ENCODE results near the gene LTBP1.
"Not testable (repeated sequence)": the region's sequence is repeated elsewhere in the genome, so short reads cannot be mapped to it uniquely, and the experiment has no call there.

The LTBP1 gene

GRCh38 chr2:33437297-33437696 lies 490.5 kb downstream of the LTBP1 start:
- no peaks in the 10 kb centered on the region for H3K27me3 ChIP-seq (ENCODE audit: insufficient read depth, low read depth)
- H4K20me1 ChIP-seq (ENCODE audit: insufficient read depth) = no peaks in the 10 kb centered on the region
- H3K79me2 ChIP-seq (ENCODE audit: insufficient read depth, low read depth) = no peaks in the 10 kb centered on the region
- H3K4me2 ChIP-seq = no peak overlapping the region
- H2AFZ ChIP-seq (ENCODE audit: low read depth) = no peak overlapping the region
- no peaks in the 10 kb centered on the region for H3K36me3 ChIP-seq (ENCODE audit: insufficient read depth)
- no peak overlapping the region for H3K4me3 ChIP-seq (IDR thresholded peaks at IDR 0.05; ENCODE audit: insufficient read depth, low read depth, low read length)
- TF ChIP-seq, protein P1, sequence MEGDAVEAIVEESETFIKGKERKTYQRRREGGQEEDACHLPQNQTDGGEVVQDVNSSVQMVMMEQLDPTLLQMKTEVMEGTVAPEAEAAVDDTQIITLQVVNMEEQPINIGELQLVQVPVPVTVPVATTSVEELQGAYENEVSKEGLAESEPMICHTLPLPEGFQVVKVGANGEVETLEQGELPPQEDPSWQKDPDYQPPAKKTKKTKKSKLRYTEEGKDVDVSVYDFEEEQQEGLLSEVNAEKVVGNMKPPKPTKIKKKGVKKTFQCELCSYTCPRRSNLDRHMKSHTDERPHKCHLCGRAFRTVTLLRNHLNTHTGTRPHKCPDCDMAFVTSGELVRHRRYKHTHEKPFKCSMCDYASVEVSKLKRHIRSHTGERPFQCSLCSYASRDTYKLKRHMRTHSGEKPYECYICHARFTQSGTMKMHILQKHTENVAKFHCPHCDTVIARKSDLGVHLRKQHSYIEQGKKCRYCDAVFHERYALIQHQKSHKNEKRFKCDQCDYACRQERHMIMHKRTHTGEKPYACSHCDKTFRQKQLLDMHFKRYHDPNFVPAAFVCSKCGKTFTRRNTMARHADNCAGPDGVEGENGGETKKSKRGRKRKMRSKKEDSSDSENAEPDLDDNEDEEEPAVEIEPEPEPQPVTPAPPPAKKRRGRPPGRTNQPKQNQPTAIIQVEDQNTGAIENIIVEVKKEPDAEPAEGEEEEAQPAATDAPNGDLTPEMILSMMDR (conservative IDR thresholded peaks at IDR 0.05; ENCODE audit: low read depth, low read length) = no peak
- no peak overlapping the region for H3K9ac ChIP-seq
- H3K27ac ChIP-seq = no peak overlapping the region
- H3K4me1 ChIP-seq (ENCODE audit: low read depth, poor library complexity, severe bottlenecking) = peaks cover 12% of the 10 kb centered on the region

DNA sequence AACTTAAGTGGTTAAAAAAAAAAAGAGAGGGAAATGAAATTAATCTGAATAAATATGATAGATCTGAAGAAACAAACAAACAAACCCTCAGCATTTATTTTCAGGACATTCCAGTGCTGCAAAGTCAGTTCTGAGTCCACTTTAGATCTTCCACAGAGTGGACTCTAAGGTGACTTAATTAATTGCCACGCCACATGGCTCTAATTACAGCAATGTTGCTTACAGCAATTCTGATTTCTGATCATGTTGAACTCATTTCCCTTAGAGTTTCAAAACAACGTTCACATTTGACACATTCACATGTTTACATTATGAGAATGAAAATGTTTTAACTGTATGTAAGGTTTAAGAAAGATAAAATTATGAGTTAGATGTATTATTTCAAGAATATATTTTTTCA lies 491.1 kb downstream of the LTBP1 start:
- H3K9ac ChIP-seq = no peak overlapping the region
- no peak overlapping the region for H3K4me3 ChIP-seq (IDR thresholded peaks at IDR 0.05; ENCODE audit: insufficient read depth, low read depth, low read length)
- H3K4me2 ChIP-seq = no peak overlapping the region

DNA sequence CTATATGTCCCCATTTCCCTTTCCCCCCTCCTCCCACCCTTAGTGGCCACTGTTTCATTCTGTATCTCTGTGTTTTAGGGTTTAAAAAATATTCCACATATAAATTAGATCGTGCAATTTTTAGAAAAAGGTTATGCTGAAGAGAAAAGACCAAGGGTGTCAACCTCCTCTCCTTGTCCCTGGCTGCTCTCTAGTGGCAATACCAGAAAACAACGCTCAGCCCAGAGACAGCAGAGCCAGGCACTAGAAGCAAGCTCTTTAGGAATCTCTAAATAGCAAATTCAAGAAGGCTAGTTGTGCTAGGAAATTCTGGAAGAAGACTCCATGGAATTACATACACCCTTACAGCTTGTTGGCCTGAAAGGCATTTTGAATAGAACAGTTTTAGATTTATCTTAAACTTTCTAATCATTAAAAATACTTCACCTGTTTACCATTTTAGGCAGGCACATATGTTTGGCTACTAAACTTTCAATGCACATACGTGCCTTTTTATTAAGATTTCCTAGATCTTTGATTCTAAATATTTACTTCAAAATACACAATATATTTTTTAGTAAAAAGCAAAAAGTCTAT lies 494.6 kb downstream of the LTBP1 start:
- no peak overlapping the region for H2AFZ ChIP-seq (ENCODE audit: low read depth)
- no peak overlapping the region for H3K4me2 ChIP-seq
- no peaks in the 10 kb centered on the region for H4K20me1 ChIP-seq (ENCODE audit: insufficient read depth)
- H3K9ac ChIP-seq = no peak overlapping the region
- TF ChIP-seq, protein P1 (conservative IDR thresholded peaks at IDR 0.05; ENCODE audit: low read depth, low read length) = peak; percentile 81
- peaks cover 4% of the 10 kb centered on the region for H3K4me1 ChIP-seq (ENCODE audit: low read depth, poor library complexity, severe bottlenecking)
- no peak overlapping the region for H3K27ac ChIP-seq
- no peaks in the 10 kb centered on the region for H3K27me3 ChIP-seq (ENCODE audit: insufficient read depth, low read depth)
- no peaks in the 10 kb centered on the region for H3K36me3 ChIP-seq (ENCODE audit: insufficient read depth)
- no peak overlapping the region for H3K4me3 ChIP-seq (IDR thresholded peaks at IDR 0.05; ENCODE audit: insufficient read depth, low read depth, low read length)
- no peaks in the 10 kb centered on the region for H3K79me2 ChIP-seq (ENCODE audit: insufficient read depth, low read depth)

More for the DNA sequence above, 491.1 kb downstream of the LTBP1 start:
- Histone ChIP-seq H3K36me3 (ENCODE audit: insufficient read depth) (no peaks in the 10 kb centered on the region), H3K27ac (no peak overlapping the region), H3K79me2 (ENCODE audit: insufficient read depth, low read depth) (no peaks in the 10 kb centered on the region), H4K20me1 (ENCODE audit: insufficient read depth) (no peaks in the 10 kb centered on the region), H3K27me3 (ENCODE audit: insufficient read depth, low read depth) (no peaks in the 10 kb centered on the region), H2AFZ (ENCODE audit: low read depth) (no peak overlapping the region), H3K4me1 (ENCODE audit: low read depth, poor library complexity, severe bottlenecking) (peaks cover 12% of the 10 kb centered on the region)
- TF ChIP-seq, protein P1 (conservative IDR thresholded peaks at IDR 0.05; ENCODE audit: low read depth, low read length) = no peak

DNA sequence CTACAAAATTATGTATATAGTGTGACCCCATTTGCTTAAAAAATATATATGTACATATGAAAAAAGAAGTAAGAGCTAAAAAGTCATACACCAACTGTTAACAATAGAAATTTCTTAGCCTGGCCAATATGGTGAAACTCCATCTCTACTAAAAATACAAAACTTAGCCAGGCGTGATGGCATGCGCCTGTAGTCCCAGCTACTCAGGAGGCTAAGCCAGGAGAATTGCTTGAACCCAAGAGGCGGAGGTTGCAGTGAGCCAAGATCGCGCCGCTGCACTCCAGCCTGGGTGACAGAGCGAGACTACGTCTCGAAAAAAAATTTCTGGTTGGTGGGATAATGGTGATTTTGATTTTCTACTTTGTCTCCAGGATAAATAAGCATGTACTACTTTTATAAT lies 495.3 kb downstream of the LTBP1 start:
- not testable (repeated sequence) for H3K27me3 ChIP-seq (ENCODE audit: insufficient read depth, low read depth); H3K27ac ChIP-seq; H4K20me1 ChIP-seq (ENCODE audit: insufficient read depth); H3K4me2 ChIP-seq; H2AFZ ChIP-seq (ENCODE audit: low read depth); H3K4me3 ChIP-seq (IDR thresholded peaks at IDR 0.05; ENCODE audit: insufficient read depth, low read depth, low read length); H3K79me2 ChIP-seq (ENCODE audit: insufficient read depth, low read depth); H3K4me1 ChIP-seq (ENCODE audit: low read depth, poor library complexity, severe bottlenecking); H3K9ac ChIP-seq; H3K36me3 ChIP-seq (ENCODE audit: insufficient read depth)

GRCh38 chr2:33442528-33443079 lies 495.9 kb downstream of the LTBP1 start:
- Histone ChIP-seq H3K27me3 (ENCODE audit: insufficient read depth, low read depth) (no peaks in the 10 kb centered on the region), H3K9ac (no peak overlapping the region), H3K4me3 (IDR thresholded peaks at IDR 0.05; ENCODE audit: insufficient read depth, low read depth, low read length) (no peak overlapping the region), H2AFZ (ENCODE audit: low read depth) (no peak overlapping the region), H3K36me3 (ENCODE audit: insufficient read depth) (no peaks in the 10 kb centered on the region), H3K79me2 (ENCODE audit: insufficient read depth, low read depth) (no peaks in the 10 kb centered on the region), H3K4me2 (no peak overlapping the region), H4K20me1 (ENCODE audit: insufficient read depth) (no peaks in the 10 kb centered on the region), H3K4me1 (ENCODE audit: low read depth, poor library complexity, severe bottlenecking) (peaks cover 6% of the 10 kb centered on the region), H3K27ac (no peak overlapping the region)
- TF ChIP-seq, protein P1 (conservative IDR thresholded peaks at IDR 0.05; ENCODE audit: low read depth, low read length) = no peak

Measured in KMS-11 (cell line).